A549 (cell line): ENCODE results near the gene SLC25A47. TPM values are rescaled to one million over a fixed set of nuclear protein-coding genes. Genes with fewer than 3 reads are reported as not detected.

Experiments used
- ATAC-seq, 2 experiments: fragments of 200-7000 bp in 1 of 2; fragments of >200 bp in 1 of 2; cut with Nextera tagmentation in 1 of 2; cut with Tn5 transposase in 1 of 2; 3 replicates each; pipeline versions ENCODE4 v1.8.0 to v1.9.1; 2018 to 2020; ENCODE audit warnings: mild to moderate bottlenecking in 1 of 2, moderate library complexity in 1 of 2
- CTCF ChIA-PET: fragments of 300-600 bp; sonication (Branson Sonifier 250); formaldehyde crosslinking; extraction: SDS; loops from one replicate; lab custom pipeline; 2021; ENCODE audit warnings: antibody characterized with exemption, inconsistent platforms; lab: Yijun Ruan, JAX
- POLR2A ChIA-PET: fragments of 350-600 bp; formaldehyde crosslinking; extraction: SDS; loops from one replicate; lab custom pipeline; 2021; ENCODE audit warnings: antibody characterized with exemption, inconsistent platforms; lab: Yijun Ruan, JAX
- DNase-seq, 2 experiments: peaks; one replicate each; pipeline versions ENCODE4 v3.0.0 to v3.0.0-alpha.2; 2011 to 2016; ENCODE audit warnings: low read depth in 1 of 2, low spot score in 1 of 2
- FAIRE-seq: peaks from 2 replicates; lab custom pipeline; 2011; peaks lifted over from hg19 to GRCh38; lab: Jason Lieb, UNC
- H3K27ac ChIP-seq, 2 experiments: fragments of >200 bp; sonication (Bioruptor Twin); formaldehyde crosslinking; 3 replicates each; pipeline ENCODE4 v1.5.1; 2016 to 2017
- H3K4me1 ChIP-seq: fragments of >200 bp; sonication (Bioruptor Twin); formaldehyde crosslinking; 3 replicates; pipeline ENCODE4 v1.6.1; 2016
- H3K4me2 ChIP-seq: fragments of >200 bp; sonication (Bioruptor Twin); formaldehyde crosslinking; 3 replicates; pipeline ENCODE4 v1.6.1; 2016
- H3K4me3 ChIP-seq: fragments of >200 bp; sonication (Bioruptor Twin); formaldehyde crosslinking; 3 replicates; pipeline ENCODE4 v1.5.1; 2016
- H3K9me3 ChIP-seq: fragments of >200 bp; sonication (Bioruptor Twin); formaldehyde crosslinking; 3 replicates; pipeline ENCODE4 v1.6.1; 2016
- CEBPB ChIP-seq, 2 experiments: fragments of >200 bp in 1 of 2; sonication (Bioruptor Twin) in 1 of 2; formaldehyde crosslinking in 1 of 2; IDR thresholded peaks; 2 replicates each; pipeline ENCODE4 v1.6.1; 2012 to 2016
- CHD4 ChIP-seq: fragments of 200-600 bp; sonication (generic); IDR thresholded peaks from 2 replicates; pipeline ENCODE4 v1.6.1; 2016; ENCODE audit warnings: antibody characterized with exemption, mild to moderate bottlenecking, borderline replicate concordance
- ESRRA ChIP-seq: fragments of 150-350 bp; IDR thresholded peaks from 2 replicates; pipeline ENCODE4 v1.6.1; 2014; ENCODE audit warnings: mild to moderate bottlenecking, low read length, borderline replicate concordance
- FOSB ChIP-seq: fragments of 250-450 bp; sonication (Bioruptor Pico); IDR thresholded peaks from 2 replicates; pipeline ENCODE4 v1.5.0; 2020; ENCODE audit warnings: mild to moderate bottlenecking, moderate library complexity
- FOSL2 ChIP-seq, 2 experiments: fragments of 450-650 bp in 1 of 2; fragments of >200 bp in 1 of 2; sonication (Bioruptor Twin) in 1 of 2; formaldehyde crosslinking; IDR thresholded peaks; 2 replicates each; pipeline versions ENCODE4 v1.5.0 to v1.6.1; 2016 to 2020; ENCODE audit warnings: mild to moderate bottlenecking in 1 of 2, moderate library complexity in 1 of 2
- GATA3 ChIP-seq: IDR thresholded peaks from 2 replicates; pipeline ENCODE4 v1.6.1; 2012; ENCODE audit warnings: borderline replicate concordance
- KDM5A ChIP-seq: fragments of 200-600 bp; sonication (generic); IDR thresholded peaks from 2 replicates; pipeline ENCODE4 v1.6.1; 2016; ENCODE audit warnings: antibody characterized with exemption, mild to moderate bottlenecking
- MAFK ChIP-seq: fragments of 450-650 bp; IDR thresholded peaks from 2 replicates; pipeline ENCODE4 v1.6.1; 2014; ENCODE audit not compliant: partially characterized antibody
- POLR2AphosphoS2 ChIP-seq: conservative IDR thresholded peaks from 2 replicates; pipeline ENCODE4 v1.6.1; 2012; ENCODE audit warnings: low read length, improper control_type of control experiment, inconsistent platforms
- RAD21 ChIP-seq, 2 experiments: fragments of >200 bp in 1 of 2; sonication (Bioruptor Twin) in 1 of 2; formaldehyde crosslinking in 1 of 2; IDR thresholded peaks in 1 of 2; conservative IDR thresholded peaks in 1 of 2; 2 replicates in 1 of 2; 3 replicates in 1 of 2; pipeline ENCODE4 v1.6.1; 2012 to 2018; ENCODE audit warnings: inconsistent platforms in 1 of 2
- RARB ChIP-seq: fragments of 250-450 bp; sonication (Bioruptor Pico); IDR thresholded peaks from 2 replicates; pipeline ENCODE4 v1.8.0; 2021; ENCODE audit warnings: mild to moderate bottlenecking, moderate library complexity
- RNF2 ChIP-seq: fragments of 200-600 bp; sonication (generic); IDR thresholded peaks from 2 replicates; pipeline ENCODE4 v1.6.1; 2016; ENCODE audit warnings: low read depth, mild to moderate bottlenecking, antibody characterized with exemption, moderate library complexity, borderline replicate concordance
- SMC3 ChIP-seq: fragments of >200 bp; sonication (Bioruptor Twin); formaldehyde crosslinking; IDR thresholded peaks from 3 replicates; pipeline ENCODE4 v1.6.1; 2018; ENCODE audit warnings: inconsistent platforms
- SREBF2 ChIP-seq: fragments of 450-650 bp; IDR thresholded peaks from 2 replicates; pipeline ENCODE4 v1.6.1; 2014; ENCODE audit warnings: mild to moderate bottlenecking, moderate library complexity
- TP53 ChIP-seq: fragments of 250-450 bp; sonication (Bioruptor Pico); IDR thresholded peaks from 2 replicates; pipeline ENCODE4 v1.5.0; 2021; ENCODE audit warnings: mild to moderate bottlenecking, moderate library complexity
- ZC3H11A ChIP-seq: fragments of 450-650 bp; IDR thresholded peaks from 2 replicates; pipeline ENCODE4 v1.6.1; 2014; ENCODE audit warnings: antibody characterized with exemption, mild to moderate bottlenecking
- ZFP36 ChIP-seq: fragments of 450-650 bp; IDR thresholded peaks from 2 replicates; pipeline ENCODE4 v1.6.1; 2014; ENCODE audit warnings: borderline replicate concordance; ENCODE audit not compliant: partially characterized antibody
- ZSCAN20 ChIP-seq: fragments of 250-450 bp; sonication (Bioruptor Pico); IDR thresholded peaks from 2 replicates; pipeline ENCODE4 v1.8.0; 2022; ENCODE audit warnings: mild to moderate bottlenecking, moderate library complexity
- WGBS: methylation state at CpG from one replicate; pipeline ENCODE4 v1.1.6; 2017; ENCODE audit errors: missing lambda C conversion rate; 5-methylcytosine and 5-hydroxymethylcytosine counted together
- polyA plus RNA-seq, 4 experiments: library from polyadenylated mRNA; depleted of rRNA in 3 of 4; stranded (reverse); fragments of >200 nt; fragmentation: RNase III in 1 of 4; extraction: RNeasy Plus Mini Kit Qiagen cat#74134 plus additional on column Dnase treatment in 1 of 4; gene quantifications; 2 replicates in 3 of 4; 3 replicates in 1 of 4; pipeline ENCODE4 v1.2.3, GENCODE V29; 2011 to 2017
- TF ChIP-seq, protein P1 (sequence below): fragments of 150-350 bp; IDR thresholded peaks from 2 replicates; pipeline ENCODE4 v1.6.1; 2014; ENCODE audit warnings: low read depth, mild to moderate bottlenecking, low read length
- TF ChIP-seq, protein P2 (sequence below): fragments of 450-650 bp; IDR thresholded peaks from 2 replicates; pipeline ENCODE4 v1.6.1; 2014; ENCODE audit warnings: antibody characterized with exemption
- TF ChIP-seq, protein P3 (sequence below): IDR thresholded peaks from 2 replicates; pipeline ENCODE4 v1.6.1; 2012
- TF ChIP-seq, protein P4 (sequence below): IDR thresholded peaks from 2 replicates; pipeline ENCODE4 v1.6.1; 2012; ENCODE audit warnings: low read depth, borderline replicate concordance

Gene SLC25A47
- polyA plus RNA-seq, 2 of the 4 experiments (the other 2 are of a cell fraction): not detected

DNA sequence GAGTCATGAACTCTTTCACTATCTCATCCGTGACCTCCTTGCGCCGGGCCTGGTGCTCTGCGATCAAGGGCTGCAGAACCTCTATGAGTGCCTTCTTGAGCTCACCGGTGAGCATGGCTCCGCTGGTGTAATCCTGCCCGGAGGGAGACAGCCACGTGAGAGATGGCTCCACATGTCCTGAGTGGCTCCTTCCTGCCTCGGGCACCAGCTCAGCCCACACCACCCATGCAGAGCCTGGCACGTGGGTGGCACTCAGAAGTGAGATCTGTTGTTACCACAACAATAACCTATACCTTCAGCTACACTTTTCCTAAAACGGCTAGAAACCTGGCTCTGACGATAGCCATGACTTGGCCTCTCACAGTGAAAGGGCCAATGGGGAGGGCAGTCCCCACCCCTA is 11.8 kb downstream of the SLC25A47 start:
- Histone ChIP-seq H3K4me2 (no peak overlapping the region), H3K4me3 (no peak overlapping the region), H3K27ac (no peak overlapping the region)
- FAIRE-seq: no peak
- CTCF ChIA-PET: interaction anchor here (1.2 kb wide), 1 partner anchor 32 kb away, joined by 3 read pairs; no protein-coding TSS in a partner anchor
- POLR2A ChIA-PET: no interaction called here
- DNase-seq: no peak
- 91% methylated on average over 12 of the region's 12 CpGs for WGBS
- no peak for ATAC-seq
- TF ChIP-seq SREBF2 (no peak), CHD4 (no peak), MAFK (no peak), POLR2AphosphoS2 (no peak), FOSL2 (IDR thresholded peaks at IDR 0.05) (no peak), FOSL2 (CRISPR knock-in tag; IDR thresholded peaks at IDR 0.05) (no peak), RARB (CRISPR knock-in tag) (no peak), CEBPB (IDR thresholded peaks at IDR 0.05) (no peak), KDM5A (no peak), SMC3 (no peak), RNF2 (no peak), RAD21 (conservative IDR thresholded peaks at IDR 0.05 in 1 of 2, IDR thresholded peaks at IDR 0.05 in 1 of 2) (no peak), FOSB (CRISPR knock-in tag) (no peak), ZFP36 (no peak), ZC3H11A (no peak), TP53 (CRISPR knock-in tag) (no peak), GATA3 (no peak)
- TF ChIP-seq, protein P1, sequence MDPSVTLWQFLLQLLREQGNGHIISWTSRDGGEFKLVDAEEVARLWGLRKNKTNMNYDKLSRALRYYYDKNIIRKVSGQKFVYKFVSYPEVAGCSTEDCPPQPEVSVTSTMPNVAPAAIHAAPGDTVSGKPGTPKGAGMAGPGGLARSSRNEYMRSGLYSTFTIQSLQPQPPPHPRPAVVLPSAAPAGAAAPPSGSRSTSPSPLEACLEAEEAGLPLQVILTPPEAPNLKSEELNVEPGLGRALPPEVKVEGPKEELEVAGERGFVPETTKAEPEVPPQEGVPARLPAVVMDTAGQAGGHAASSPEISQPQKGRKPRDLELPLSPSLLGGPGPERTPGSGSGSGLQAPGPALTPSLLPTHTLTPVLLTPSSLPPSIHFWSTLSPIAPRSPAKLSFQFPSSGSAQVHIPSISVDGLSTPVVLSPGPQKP: no peak
- TF ChIP-seq, protein P2, sequence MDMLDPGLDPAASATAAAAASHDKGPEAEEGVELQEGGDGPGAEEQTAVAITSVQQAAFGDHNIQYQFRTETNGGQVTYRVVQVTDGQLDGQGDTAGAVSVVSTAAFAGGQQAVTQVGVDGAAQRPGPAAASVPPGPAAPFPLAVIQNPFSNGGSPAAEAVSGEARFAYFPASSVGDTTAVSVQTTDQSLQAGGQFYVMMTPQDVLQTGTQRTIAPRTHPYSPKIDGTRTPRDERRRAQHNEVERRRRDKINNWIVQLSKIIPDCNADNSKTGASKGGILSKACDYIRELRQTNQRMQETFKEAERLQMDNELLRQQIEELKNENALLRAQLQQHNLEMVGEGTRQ: no peak
- TF ChIP-seq, protein P3, sequence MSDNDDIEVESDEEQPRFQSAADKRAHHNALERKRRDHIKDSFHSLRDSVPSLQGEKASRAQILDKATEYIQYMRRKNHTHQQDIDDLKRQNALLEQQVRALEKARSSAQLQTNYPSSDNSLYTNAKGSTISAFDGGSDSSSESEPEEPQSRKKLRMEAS: no peak
- TF ChIP-seq, all 56 proteins: peak for 0
- H3K4me1 ChIP-seq: no peaks in the 10 kb centered on the region
- H3K9me3 ChIP-seq: no peaks in the 10 kb centered on the region

DNA sequence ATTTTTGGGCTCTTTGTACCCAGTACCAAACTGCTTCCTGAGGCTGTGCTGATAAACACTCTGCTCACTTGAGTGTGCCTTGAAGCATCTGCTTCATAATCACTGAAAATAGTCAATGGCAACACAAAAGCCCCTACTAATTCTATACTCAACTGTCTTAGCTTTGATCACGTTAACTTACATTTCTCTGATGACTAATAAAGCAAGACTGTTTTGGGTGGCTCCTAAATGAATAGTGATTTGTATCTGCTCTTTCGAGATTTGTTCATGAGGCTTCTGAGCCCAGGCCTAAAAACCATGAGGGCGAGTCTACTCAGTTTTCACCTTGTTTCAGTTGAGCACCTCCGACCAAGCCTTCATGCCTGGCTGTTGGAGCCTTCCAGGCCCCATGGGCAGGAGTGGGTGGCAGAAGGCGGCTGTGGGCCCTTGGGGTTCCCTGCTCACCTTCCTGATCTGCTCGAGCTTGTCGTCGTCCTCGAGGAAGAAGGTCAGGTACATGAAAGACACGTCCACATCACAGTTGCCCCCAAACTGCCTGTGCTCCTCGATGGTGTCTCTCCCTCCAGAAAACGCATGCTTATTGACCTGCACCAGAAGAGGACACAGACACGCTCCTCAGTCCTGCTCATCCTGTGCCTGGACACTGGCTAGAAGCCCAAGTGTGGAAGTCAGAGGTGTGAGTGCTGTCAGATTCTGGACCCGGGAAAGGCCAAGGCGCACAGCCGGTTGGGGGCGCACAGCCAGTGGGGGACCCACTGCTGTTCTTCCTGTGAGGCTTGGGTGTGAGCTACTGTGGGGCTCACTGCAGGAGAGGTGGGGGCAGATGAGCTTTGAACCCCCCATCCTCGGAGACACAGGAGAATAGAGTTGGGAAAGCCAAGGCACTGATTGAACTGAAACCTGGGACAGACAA is 13.7 kb downstream of the SLC25A47 start:
- WGBS: 94% methylated on average over 16 of the region's 18 CpGs
- no peak for DNase-seq
- FAIRE-seq: peak; percentile 70
- no peaks in the 10 kb centered on the region for H3K9me3 ChIP-seq
- ChIA-PET POLR2A (interaction anchor here (0.5 kb wide), 1 partner anchor 24 kb away, joined by 7 read pairs; no protein-coding TSS in a partner anchor), CTCF (interaction anchor here (1.1 kb wide), 1 partner anchor 51 kb away, joined by 3 read pairs; no protein-coding TSS in a partner anchor)
- no peak for TF ChIP-seq RARB (CRISPR knock-in tag)
- no peak for TF ChIP-seq SMC3
- no peak for TF ChIP-seq ESRRA
- TF ChIP-seq, protein P4, sequence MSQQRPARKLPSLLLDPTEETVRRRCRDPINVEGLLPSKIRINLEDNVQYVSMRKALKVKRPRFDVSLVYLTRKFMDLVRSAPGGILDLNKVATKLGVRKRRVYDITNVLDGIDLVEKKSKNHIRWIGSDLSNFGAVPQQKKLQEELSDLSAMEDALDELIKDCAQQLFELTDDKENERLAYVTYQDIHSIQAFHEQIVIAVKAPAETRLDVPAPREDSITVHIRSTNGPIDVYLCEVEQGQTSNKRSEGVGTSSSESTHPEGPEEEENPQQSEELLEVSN: no peak
- TF ChIP-seq ZSCAN20: no peak
- TF ChIP-seq FOSB (CRISPR knock-in tag): no peak
- no peak overlapping the region for H3K4me3 ChIP-seq
- no peak overlapping the region for H3K27ac ChIP-seq
- H3K4me2 ChIP-seq: no peak overlapping the region
- no peak for ATAC-seq
- peaks cover 11% of the 10 kb centered on the region for H3K4me1 ChIP-seq
